GM12878 (cell line): ENCODE data around the gene TMEM38A.

Source experiments
- BMI1 ChIP-seq: fragments of 450-650 bp; IDR thresholded peaks from 2 replicates; pipeline ENCODE4 v1.6.1; 2016; ENCODE audit warnings: mild to moderate bottlenecking, moderate library complexity, borderline replicate concordance
- CHD1 ChIP-seq: IDR thresholded peaks from 2 replicates; pipeline ENCODE4 v1.6.1; 2012; ENCODE audit warnings: low read depth, low read length, improper control_type of control experiment
- CTCF ChIP-seq, 3 experiments: IDR thresholded peaks in 2 of 3; conservative IDR thresholded peaks in 1 of 3; 2 replicates each; pipeline ENCODE4 v1.5.1; 2011; ENCODE audit warnings: low read depth in 3 of 3, low read length in 3 of 3, mild to moderate bottlenecking in 3 of 3, control low read depth in 2 of 3, moderate library complexity in 2 of 3, inconsistent platforms in 1 of 3, mixed read lengths in 1 of 3; ENCODE audit not compliant: control insufficient read depth in 2 of 3, insufficient read depth in 1 of 3; ENCODE audit errors: extremely low read depth in 1 of 3
- E2F8 ChIP-seq: fragments of 450-650 bp; IDR thresholded peaks from 2 replicates; pipeline ENCODE4 v1.6.1; 2018; ENCODE audit warnings: mild to moderate bottlenecking, low read depth, moderate library complexity; ENCODE audit not compliant: partially characterized antibody
- ESRRA ChIP-seq: IDR thresholded peaks from 2 replicates; pipeline ENCODE4 v1.6.1; 2012; ENCODE audit warnings: mild to moderate bottlenecking, low read length, improper control_type of control experiment
- EZH2 ChIP-seq: IDR thresholded peaks from 2 replicates; pipeline ENCODE4 v1.6.1; 2012; ENCODE audit warnings: low read depth, mild to moderate bottlenecking, control low read depth, inconsistent platforms, low read length, borderline replicate concordance; ENCODE audit not compliant: control insufficient read depth
- FOXK2 ChIP-seq: fragments of 450-650 bp; IDR thresholded peaks from 2 replicates; pipeline ENCODE4 v1.6.1; 2017; ENCODE audit warnings: mild to moderate bottlenecking, moderate library complexity
- MEF2A ChIP-seq: IDR thresholded peaks from 2 replicates; pipeline ENCODE4 v1.6.1; 2011; ENCODE audit warnings: low read depth, mild to moderate bottlenecking, low read length, moderate library complexity; ENCODE audit not compliant: insufficient read depth
- MYC ChIP-seq: IDR thresholded peaks from 2 replicates; pipeline ENCODE4 v1.6.1; 2011; ENCODE audit warnings: mild to moderate bottlenecking, low read length, moderate library complexity, inconsistent platforms; ENCODE audit not compliant: insufficient read depth, insufficient replicate concordance, insufficient read length, severe bottlenecking
- PML ChIP-seq: IDR thresholded peaks from 2 replicates; pipeline ENCODE4 v1.6.1; 2012; ENCODE audit warnings: low read length, inconsistent platforms
- POLR2A ChIP-seq: IDR thresholded peaks from 2 replicates; pipeline ENCODE4 v1.6.1; 2011; ENCODE audit warnings: low read depth, mild to moderate bottlenecking, low read length
- SREBF2 ChIP-seq: IDR thresholded peaks from 2 replicates; pipeline ENCODE4 v1.6.1; 2012; ENCODE audit warnings: mild to moderate bottlenecking, low read length
- TF ChIP-seq, protein P1 (sequence below): IDR thresholded peaks from 2 replicates; pipeline ENCODE4 v1.6.1; 2011; ENCODE audit warnings: low read depth, low read length, improper control_type of control experiment, borderline replicate concordance

GRCh38 chr19:16703677-16704076 lies 42.7 kb downstream of the TMEM38A start:
- TF ChIP-seq, protein P1, sequence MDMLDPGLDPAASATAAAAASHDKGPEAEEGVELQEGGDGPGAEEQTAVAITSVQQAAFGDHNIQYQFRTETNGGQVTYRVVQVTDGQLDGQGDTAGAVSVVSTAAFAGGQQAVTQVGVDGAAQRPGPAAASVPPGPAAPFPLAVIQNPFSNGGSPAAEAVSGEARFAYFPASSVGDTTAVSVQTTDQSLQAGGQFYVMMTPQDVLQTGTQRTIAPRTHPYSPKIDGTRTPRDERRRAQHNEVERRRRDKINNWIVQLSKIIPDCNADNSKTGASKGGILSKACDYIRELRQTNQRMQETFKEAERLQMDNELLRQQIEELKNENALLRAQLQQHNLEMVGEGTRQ, result no peak
- TF ChIP-seq MYC, result no peak
- TF ChIP-seq MEF2A, result no peak
- no peak for TF ChIP-seq EZH2
- no peak for TF ChIP-seq CTCF (IDR thresholded peaks at IDR 0.05 in 2 of 3, conservative IDR thresholded peaks at IDR 0.05 in 1 of 3; ENCODE audit: control insufficient read depth in 2 of 3, extremely low read depth in 1 of 3, insufficient read depth in 1 of 3, low read depth in 3 of 3, low read length in 3 of 3)
- TF ChIP-seq CHD1, result no peak
- TF ChIP-seq BMI1, result no peak
- no peak for TF ChIP-seq POLR2A
- TF ChIP-seq PML, result no peak
- TF ChIP-seq SREBF2, result no peak
- no peak for TF ChIP-seq ESRRA
- no peak for TF ChIP-seq E2F8
- TF ChIP-seq FOXK2, result no peak
